AG04449 (cell line): ENCODE measurements around the gene SLC2A9.

ENCODE experiments used
- CTCF ChIA-PET: fragments of 350-600 bp; formaldehyde crosslinking; extraction: SDS; loops from one replicate; lab custom pipeline; 2021; ENCODE audit warnings: antibody characterized with exemption; lab: Yijun Ruan, JAX
- POLR2A ChIA-PET: fragments of 400-600, 350-600 bp; formaldehyde crosslinking; extraction: SDS; loops from one replicate; lab custom pipeline; 2020; ENCODE audit warnings: antibody characterized with exemption, inconsistent platforms; lab: Yijun Ruan, JAX
- DNase-seq: peaks from one replicate; pipeline ENCODE4 v3.0.0-alpha.2; 2010; ENCODE audit warnings: low read depth, low spot score
- H3K4me3 ChIP-seq: 2 replicates; pipeline ENCODE4 v1.5.1; 2011; ENCODE audit warnings: low read depth, mild to moderate bottlenecking, control low read depth, low read length
- CTCF ChIP-seq: IDR thresholded peaks from one replicate; pipeline ENCODE4 v1.5.1; 2011; ENCODE audit warnings: mild to moderate bottlenecking, moderate library complexity, low read length, control low read depth, inconsistent platforms; ENCODE audit not compliant: insufficient read depth; ENCODE audit errors: missing control alignments

Gene SLC2A9

GRCh38 chr4:9943761-9944160 lies 77.5 kb downstream of the SLC2A9 start:
- no peak for DNase-seq
- CTCF ChIA-PET: no interaction called here
- POLR2A ChIA-PET: no interaction called here

GRCh38 chr4:9942921-9943600 lies 78.2 kb downstream of the SLC2A9 start:
- POLR2A ChIA-PET: no interaction called here
- H3K4me3 ChIP-seq: no peak overlapping the region
- TF ChIP-seq CTCF: no peak
- no peak for DNase-seq
- CTCF ChIA-PET: no interaction called here

More at GRCh38 chr4:9943761-9944160, 77.5 kb downstream of the SLC2A9 start:
- TF ChIP-seq CTCF: no peak
- H3K4me3 ChIP-seq: no peak overlapping the region

- DNase-seq: no peak
- no peak for TF ChIP-seq CTCF
- no peak overlapping the region for H3K4me3 ChIP-seq
- ChIA-PET CTCF (no interaction called here), POLR2A (no interaction called here)
These were observed 79.2 kb downstream of the SLC2A9 start for GRCh38 chr4:9942139-9942538.

- no peak for TF ChIP-seq CTCF
- CTCF ChIA-PET: no interaction called here
These were observed 81.3 kb downstream of the SLC2A9 start for GRCh38 chr4:9940041-9940440.

GRCh38 chr4:9938933-9939332 lies 82.4 kb downstream of the SLC2A9 start:
- DNase-seq: no peak
- H3K4me3 ChIP-seq: no peak overlapping the region
- POLR2A ChIA-PET: no interaction called here
- CTCF ChIA-PET: no interaction called here
- no peak for TF ChIP-seq CTCF

More at GRCh38 chr4:9940041-9940440, 81.3 kb downstream of the SLC2A9 start:
- no peak overlapping the region for H3K4me3 ChIP-seq
- DNase-seq: no peak
- POLR2A ChIA-PET: no interaction called here

GRCh38 chr4:9937078-9937477 lies 84.2 kb downstream of the SLC2A9 start:
- DNase-seq: no peak
- POLR2A ChIA-PET: no interaction called here
- no peak overlapping the region for H3K4me3 ChIP-seq
- CTCF ChIA-PET: no interaction called here
- no peak for TF ChIP-seq CTCF
